Ramos (cell line): ENCODE results near the gene RAPGEF1.
"Not testable (repeated sequence)": the region's sequence is repeated elsewhere in the genome, so short reads cannot be mapped to it uniquely, and the experiment has no call there.

Source experiments
- in situ Hi-C: fragments of 300-500 bp; cut with MboI; formaldehyde crosslinking; loops from one replicate; pipeline ENCODE4 v1.14.3; 2022; ENCODE audit warnings: low sequenced_read_pairs; ENCODE audit not compliant: unreplicated experiment

RAPGEF1 gene

DNA sequence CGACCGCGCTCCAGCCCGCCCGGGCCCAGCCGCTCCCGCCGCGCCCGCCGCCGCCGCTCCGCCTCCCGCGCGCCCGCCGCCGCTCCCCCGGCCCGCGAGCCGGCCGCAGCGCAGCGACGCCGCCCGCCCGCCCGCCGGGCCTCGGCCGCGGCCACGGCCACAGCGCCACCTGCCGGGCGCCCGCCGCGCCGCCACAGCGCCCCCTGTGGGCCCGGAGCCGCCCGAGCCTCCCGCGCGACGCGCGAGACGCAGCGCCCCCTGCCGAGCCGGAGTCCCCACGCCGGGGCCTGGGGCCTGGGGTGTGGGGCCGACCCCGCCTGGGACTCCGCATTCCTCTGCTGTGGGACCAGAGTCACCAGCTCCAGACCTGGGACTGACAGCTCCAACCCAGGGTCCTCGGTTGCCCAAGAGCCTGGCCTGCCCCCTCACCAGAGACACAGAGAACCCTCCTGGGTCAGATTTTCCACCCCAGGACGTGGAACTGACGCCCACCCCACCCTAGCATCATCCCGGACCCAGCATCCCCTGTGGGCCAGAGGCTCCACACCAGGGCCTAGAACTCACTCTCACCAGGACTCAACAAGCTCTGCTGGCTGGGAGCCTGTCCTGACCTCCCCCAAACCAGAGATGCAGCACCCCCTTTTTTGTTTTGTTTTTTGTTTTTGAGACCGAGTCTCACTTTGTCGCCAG lies at the start of gene RAPGEF1:
TSS of gene RAPGEF1 (minus strand) at position 118 of the 690 bp plus-strand sequence. CDS start 246 bp downstream, outside the sequence.
- in situ Hi-C loops: loop anchor here (5.0 to 10.0 kb wide), 4 partner anchors 83 to 475 kb away; partner anchors contain the start of gene POMT1

GRCh38 chr9:131788851-131789250 lies 49.0 kb upstream of the RAPGEF1 start:
- in situ Hi-C loops: no loop called here

GRCh38 chr9:131787838-131788237 lies 48.0 kb upstream of the RAPGEF1 start:
- in situ Hi-C loops: no loop called here

DNA sequence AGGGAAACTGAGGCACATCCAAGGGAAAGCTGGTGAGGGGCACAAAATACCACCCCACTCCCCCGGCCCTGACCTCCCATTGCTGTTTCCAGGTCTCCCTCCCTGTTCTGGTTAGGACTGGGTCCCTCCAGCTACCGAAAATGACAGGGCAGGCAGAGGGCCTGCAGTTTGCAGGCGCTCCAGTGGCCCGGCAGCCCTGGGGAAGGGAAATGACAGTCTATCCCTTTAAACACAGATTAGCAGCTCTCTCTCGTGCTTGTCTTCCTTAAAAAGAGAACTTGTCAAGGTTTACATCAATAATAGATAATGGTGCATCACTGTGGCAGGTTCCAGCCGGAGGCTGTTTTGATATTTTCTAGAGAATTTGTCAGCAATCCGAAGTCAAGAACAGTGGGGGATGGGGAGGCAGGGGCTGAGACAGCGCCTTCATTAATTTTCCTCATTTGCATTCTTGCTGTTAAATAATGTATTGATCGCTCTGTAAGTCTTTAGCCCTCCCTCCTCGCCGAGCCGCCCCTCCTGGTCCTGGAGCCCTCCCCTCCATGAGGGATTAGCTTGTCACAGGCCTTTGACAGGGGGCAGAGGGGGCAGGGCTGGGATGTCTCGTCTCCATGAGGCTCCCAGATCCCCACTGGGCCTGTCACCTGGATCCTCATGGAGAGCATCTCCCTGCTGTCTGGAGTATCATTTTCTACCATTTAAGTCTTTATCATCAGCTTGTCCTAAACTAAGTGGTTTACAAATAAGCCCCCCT lies 45.0 kb upstream of the RAPGEF1 start:
- in situ Hi-C loops: no loop called here

DNA sequence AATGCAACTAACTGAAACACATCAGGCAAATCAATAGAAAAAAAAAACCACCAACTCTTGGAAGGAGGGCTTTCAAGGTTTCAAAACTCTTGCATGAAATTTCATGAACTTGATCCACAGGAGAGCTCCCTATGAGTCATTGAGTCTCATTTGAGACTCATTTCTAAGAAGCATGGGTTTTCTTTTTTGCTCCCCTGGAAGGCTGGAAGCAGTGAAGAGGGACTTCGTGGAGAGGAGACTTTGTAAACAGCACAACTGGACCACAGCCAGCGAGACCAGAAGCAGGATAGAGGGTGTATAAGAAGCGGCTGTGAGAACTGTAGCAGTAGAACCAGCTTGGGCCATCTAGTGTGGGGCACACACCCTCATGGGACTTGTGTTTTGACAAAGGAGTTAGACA lies 41.2 kb upstream of the RAPGEF1 start:
- in situ Hi-C loops: no loop called here

DNA sequence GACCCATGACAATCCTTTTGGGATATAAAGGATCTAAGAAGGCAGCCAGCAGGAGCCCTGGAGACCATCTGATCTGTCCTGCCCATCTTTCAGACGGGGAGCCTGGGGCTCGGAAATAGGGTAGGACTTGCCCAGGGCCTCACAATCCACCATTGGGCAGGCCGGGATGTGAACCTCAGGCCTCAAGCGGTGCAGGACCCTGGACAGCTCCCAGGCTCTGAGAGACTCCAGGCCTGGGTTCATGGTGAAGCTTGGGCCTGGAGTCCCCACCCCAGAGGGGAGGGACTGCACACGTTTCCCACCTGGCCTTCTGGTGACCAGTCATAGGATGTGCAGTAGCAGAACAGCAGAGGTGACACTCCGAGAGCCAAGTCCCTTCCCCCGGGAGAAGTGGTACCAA lies 36.6 kb upstream of the RAPGEF1 start:
- in situ Hi-C loops: no loop called here

- in situ Hi-C loops: no loop called here
Observed at GRCh38 chr9:131776036-131776435, 36.2 kb upstream of the RAPGEF1 start.

DNA sequence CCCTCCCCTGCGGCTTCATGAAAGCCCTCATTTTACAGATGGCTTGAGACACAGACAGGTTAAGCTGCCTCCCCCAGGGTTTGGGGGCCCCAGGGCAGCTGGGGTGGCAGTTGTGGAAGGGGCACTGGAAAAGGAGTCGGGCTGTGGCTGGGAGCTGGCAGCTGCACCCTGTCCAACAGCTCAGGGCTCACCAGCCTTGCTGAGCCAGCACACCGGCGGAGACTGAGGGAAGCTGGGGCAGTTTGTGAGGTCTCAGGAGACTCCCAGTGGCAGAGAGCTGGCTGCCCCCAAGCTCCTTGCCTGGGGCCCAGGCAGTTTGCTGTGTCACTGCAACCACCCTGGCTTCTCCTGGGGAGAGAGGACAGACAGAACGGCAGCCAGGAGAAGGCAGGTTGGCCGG lies 34.8 kb upstream of the RAPGEF1 start:
- in situ Hi-C loops: no loop called here

GRCh38 chr9:131773911-131774379 lies 34.1 kb upstream of the RAPGEF1 start:
- in situ Hi-C loops: no loop called here

GRCh38 chr9:131772940-131773339 lies 33.1 kb upstream of the RAPGEF1 start:
- in situ Hi-C loops: no loop called here

- in situ Hi-C loops: no loop called here
Observed at GRCh38 chr9:131771646-131772045, 31.8 kb upstream of the RAPGEF1 start.

GRCh38 chr9:131769361-131769760 lies 29.5 kb upstream of the RAPGEF1 start:
- in situ Hi-C loops: no loop called here

DNA sequence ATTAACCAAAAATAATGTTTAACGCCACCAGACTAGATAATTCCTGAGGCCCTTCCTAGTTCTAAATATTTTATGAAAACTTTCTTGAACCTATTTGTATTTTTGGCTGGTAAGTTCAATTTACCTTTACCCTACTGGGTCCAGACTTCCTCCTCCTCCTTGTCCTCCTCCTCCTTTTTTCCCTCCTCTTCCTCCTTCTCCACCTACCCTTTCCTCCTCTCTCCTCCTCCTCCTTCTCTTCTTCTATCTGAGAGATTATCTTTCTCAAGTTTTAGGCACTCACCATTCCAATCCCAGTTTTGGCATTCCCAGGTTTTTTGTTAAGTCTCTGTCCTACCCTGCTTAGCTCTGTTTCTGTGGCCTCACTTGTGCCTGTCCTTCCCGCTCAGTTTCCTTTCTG lies 24.7 kb upstream of the RAPGEF1 start:
- in situ Hi-C loops: loop anchor here (5.0 kb wide), 1 partner anchor 488 kb away; no protein-coding TSS in a partner anchor

GRCh38 chr9:131762356-131762932 lies 22.6 kb upstream of the RAPGEF1 start:
- in situ Hi-C loops: loop anchor here (5.0 kb wide), 1 partner anchor 490 kb away; no protein-coding TSS in a partner anchor

DNA sequence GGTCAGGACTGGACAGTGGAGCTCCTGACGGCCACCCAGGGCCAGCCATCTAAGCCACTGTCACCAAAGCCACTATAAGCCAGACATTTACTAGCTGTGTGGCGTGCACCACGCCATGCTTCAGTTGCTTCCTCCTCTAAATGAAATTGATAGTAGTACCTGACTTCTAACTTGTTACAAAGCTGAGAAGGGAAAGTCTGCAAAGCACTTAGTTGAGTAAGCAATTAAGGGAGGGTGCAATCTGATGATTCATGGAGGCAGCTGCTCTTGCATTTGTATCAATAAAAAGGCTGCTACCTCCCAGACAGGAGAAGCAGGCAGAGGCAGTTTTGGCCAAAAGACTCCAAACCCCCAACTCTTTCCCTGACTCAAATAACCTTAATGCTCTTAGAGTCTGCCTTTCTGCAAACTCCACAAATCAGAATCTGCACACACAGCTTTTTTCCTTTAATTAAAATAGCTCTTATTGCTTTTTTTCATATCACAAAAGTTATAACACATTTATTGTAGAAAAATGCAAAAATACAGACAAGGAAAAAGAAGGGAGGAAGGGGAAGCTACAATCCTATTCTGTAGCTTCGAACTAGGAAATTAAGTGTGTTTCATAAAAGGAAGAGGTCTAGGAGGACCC lies 19.3 kb upstream of the RAPGEF1 start:
- in situ Hi-C loops: no loop called here

- in situ Hi-C loops: no loop called here
Observed at GRCh38 chr9:131757549-131757948, 17.7 kb upstream of the RAPGEF1 start.

DNA sequence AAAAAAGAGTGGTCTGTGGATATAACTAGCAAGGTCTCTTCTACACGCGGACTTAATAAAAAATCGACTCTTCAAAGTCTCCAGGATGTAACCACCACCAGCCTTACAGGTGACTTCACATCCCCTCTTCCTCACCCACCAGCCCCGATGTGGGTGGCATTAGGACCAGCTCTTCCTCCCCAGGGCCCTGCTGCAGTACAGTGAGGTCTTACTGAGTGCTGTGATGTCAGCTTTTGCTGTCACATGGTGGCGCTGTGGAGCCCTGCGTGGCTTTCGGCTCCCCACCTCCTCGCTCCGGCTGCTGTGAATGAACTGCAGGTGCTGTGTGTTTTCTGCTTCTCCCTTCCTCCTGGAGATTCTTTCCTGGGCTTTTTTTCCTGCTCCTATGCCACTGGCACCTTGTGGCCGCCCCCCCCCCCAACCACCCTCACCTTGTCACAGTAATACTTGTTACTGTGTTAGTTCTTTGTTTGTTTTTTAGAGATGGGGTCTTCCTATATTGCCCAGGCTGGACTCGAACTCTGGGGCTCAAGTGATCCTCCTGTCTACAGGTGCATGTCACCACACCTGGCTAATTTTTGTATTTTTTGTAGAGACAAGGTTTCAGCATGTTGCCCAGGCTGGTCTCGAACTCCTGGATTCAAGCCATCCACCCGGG lies 15.8 kb upstream of the RAPGEF1 start:
- in situ Hi-C loops: no loop called here

DNA sequence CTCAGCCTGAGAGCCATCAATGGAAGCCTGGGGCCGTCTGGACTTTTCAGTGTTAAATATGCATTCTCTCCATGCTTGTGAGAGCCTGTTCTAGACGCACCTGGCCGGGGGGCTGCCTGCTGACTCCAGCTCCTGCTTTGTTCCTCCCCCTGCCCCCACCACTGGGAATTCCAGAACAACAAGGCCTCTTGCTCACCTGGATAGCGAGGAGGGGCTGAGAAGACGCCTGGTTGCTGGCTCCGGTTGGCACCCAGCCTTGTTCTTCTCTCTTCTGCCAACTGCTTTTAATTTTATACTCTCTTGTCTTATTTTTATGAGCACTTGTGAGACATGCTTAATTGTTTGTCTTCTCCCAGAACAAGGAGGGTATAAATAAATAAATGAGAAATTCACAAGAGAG lies 15.0 kb upstream of the RAPGEF1 start:
- in situ Hi-C loops: no loop called here

DNA sequence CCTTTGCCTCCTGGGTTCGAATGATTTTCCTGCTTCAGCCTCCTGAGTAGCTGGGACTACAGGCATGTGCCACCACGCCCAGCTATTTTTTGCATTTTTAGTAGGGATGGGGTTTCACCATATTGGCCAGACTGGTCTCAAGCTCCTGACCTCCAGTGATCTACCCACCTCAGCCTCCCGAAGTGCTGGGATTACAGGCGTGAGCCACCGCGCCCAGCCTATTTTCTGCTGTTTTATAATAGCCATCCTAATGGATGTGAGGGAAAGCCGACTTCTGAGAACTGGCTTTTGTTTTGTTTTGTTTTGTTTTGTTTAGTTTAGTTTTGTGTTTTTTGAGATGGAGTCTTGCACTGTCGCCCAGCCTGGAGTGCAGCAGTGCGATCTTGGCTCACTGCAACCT lies 13.9 kb upstream of the RAPGEF1 start:
- in situ Hi-C loops: not testable (repeated sequence)

- in situ Hi-C loops: no loop called here
Observed at GRCh38 chr9:131752231-131752884, 12.5 kb upstream of the RAPGEF1 start.
